Measurements from ENCODE around the gene TAPBPL. TPM values are rescaled to one million over a fixed set of nuclear protein-coding genes. Genes with fewer than 3 reads are reported as not detected.
A peak's percentile ranks its signal among the peaks of the same experiment; 100 is the strongest.

TAPBPL gene
- total RNA-seq, 1 donor: 13.8 TPM

DNA sequence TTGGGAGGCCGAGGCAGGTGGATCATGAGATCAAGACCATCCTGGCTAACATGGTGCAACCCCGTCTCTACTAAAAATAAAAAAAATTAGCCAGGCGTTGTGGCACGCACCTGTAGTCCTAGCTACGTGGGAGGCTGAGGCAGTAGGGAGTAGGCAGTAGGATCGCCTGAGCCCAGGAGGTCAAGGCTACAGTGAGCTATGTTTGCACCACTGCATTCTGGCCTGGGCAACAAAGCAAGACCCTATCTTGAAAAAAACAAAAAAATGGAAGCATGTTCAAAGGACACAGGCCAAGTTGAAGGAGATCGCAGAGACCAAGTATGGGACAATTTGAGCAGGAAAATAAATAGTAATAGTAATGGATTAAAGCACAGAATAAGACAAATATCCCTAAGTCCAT lies 56.2 kb downstream of the TAPBPL start:
- peak overlapping the region; percentile 58 for H3K27ac ChIP-seq (ENCODE audit: low read depth, low read length)
- peaks cover 44% of the 10 kb centered on the region for H3K36me3 ChIP-seq (ENCODE audit: insufficient read depth, low read length)
- TF ChIP-seq, protein P1, sequence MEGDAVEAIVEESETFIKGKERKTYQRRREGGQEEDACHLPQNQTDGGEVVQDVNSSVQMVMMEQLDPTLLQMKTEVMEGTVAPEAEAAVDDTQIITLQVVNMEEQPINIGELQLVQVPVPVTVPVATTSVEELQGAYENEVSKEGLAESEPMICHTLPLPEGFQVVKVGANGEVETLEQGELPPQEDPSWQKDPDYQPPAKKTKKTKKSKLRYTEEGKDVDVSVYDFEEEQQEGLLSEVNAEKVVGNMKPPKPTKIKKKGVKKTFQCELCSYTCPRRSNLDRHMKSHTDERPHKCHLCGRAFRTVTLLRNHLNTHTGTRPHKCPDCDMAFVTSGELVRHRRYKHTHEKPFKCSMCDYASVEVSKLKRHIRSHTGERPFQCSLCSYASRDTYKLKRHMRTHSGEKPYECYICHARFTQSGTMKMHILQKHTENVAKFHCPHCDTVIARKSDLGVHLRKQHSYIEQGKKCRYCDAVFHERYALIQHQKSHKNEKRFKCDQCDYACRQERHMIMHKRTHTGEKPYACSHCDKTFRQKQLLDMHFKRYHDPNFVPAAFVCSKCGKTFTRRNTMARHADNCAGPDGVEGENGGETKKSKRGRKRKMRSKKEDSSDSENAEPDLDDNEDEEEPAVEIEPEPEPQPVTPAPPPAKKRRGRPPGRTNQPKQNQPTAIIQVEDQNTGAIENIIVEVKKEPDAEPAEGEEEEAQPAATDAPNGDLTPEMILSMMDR (IDR thresholded peaks at IDR 0.05; ENCODE audit: extremely low read depth, low read depth, low read length): no peak
- peaks cover 47% of the 10 kb centered on the region for H3K79me2 ChIP-seq (ENCODE audit: insufficient read depth, low read length)
- H3K4me3 ChIP-seq (ENCODE audit: insufficient read depth, low read length): no peak overlapping the region
- no peaks in the 10 kb centered on the region for H3K9me3 ChIP-seq (ENCODE audit: low read depth, low read length)
- H2AFZ ChIP-seq (ENCODE audit: low read length): no peak overlapping the region
- no peak for DNase-seq (ENCODE audit: insufficient read length, low spot score, missing footprints)
- H4K20me1 ChIP-seq (ENCODE audit: insufficient read depth, low read length): no peaks in the 10 kb centered on the region
- no peak overlapping the region for H3K4me2 ChIP-seq (ENCODE audit: insufficient read depth, low read length)
- H3K4me1 ChIP-seq (ENCODE audit: insufficient read depth, low read length): peaks cover 8% of the 10 kb centered on the region
- H3K27me3 ChIP-seq (ENCODE audit: insufficient read depth, low read length): no peaks in the 10 kb centered on the region

Other genes starting within 250 kb of the TAPBPL start
- not detected in 2 replicates for gene PLEKHG6, start 141.4 kb upstream of the TAPBPL start, total RNA-seq
- 228 and 255 TPM in 2 replicates for gene TNFRSF1A, start 110.0 kb upstream of the TAPBPL start, total RNA-seq
- gene SCNN1A, start 76.5 kb upstream of the TAPBPL start, total RNA-seq: under 0.01 and 0.36 TPM in 2 replicates
- 110 and 121 TPM in 2 replicates for gene LTBR, start 67.9 kb upstream of the TAPBPL start, total RNA-seq
- not detected in 2 replicates for gene CD27, start 7.1 kb upstream of the TAPBPL start, total RNA-seq
- 6.5 and 9.1 TPM in 2 replicates for gene VAMP1, start 18.6 kb downstream of the TAPBPL start, total RNA-seq
- 58.3 and 68.8 TPM in 2 replicates for gene MRPL51, start 41.2 kb downstream of the TAPBPL start, total RNA-seq
- gene NCAPD2, start 42.1 kb downstream of the TAPBPL start, total RNA-seq: 19.4 and 21.0 TPM in 2 replicates
- gene GAPDH, start 82.5 kb downstream of the TAPBPL start, total RNA-seq: 4,846 and 5,173 TPM in 2 replicates
- gene IFFO1, start 104.0 kb downstream of the TAPBPL start, total RNA-seq: 12.7 and 13.4 TPM in 2 replicates
- 18.3 and 21.4 TPM in 2 replicates for gene NOP2, start 116.2 kb downstream of the TAPBPL start, total RNA-seq
- gene CHD4, start 155.3 kb downstream of the TAPBPL start, total RNA-seq: 238 and 259 TPM in 2 replicates
- under 0.01 TPM in 1 of 2 replicates, not detected in the other for gene LPAR5, start 183.9 kb downstream of the TAPBPL start, total RNA-seq
- under 0.01 and 0.36 TPM in 2 replicates for gene ACRBP, start 195.4 kb downstream of the TAPBPL start, total RNA-seq
- gene ING4, start 211.1 kb downstream of the TAPBPL start, total RNA-seq: 46.9 and 53.6 TPM in 2 replicates
- 19.9 and 22.4 TPM in 2 replicates for gene ZNF384, start 237.3 kb downstream of the TAPBPL start, total RNA-seq
- not detected in 2 replicates for gene PIANP, start 248.8 kb downstream of the TAPBPL start, total RNA-seq